Breast epithelium (tissue), 3 donors: Measurements from ENCODE around the gene ASZ1.
"Not testable (repeated sequence)": the region's sequence is repeated elsewhere in the genome, so short reads cannot be mapped to it uniquely, and the experiment has no call there.

Experiments
- CTCF ChIP-seq, 3 donors: fragments of 450-650 bp; IDR thresholded peaks; one replicate each; pipeline ENCODE4 v1.5.1; 2016 to 2017; ENCODE audit warnings: antibody characterized with exemption in 3 of 3, mild to moderate bottlenecking in 3 of 3, moderate library complexity in 3 of 3
- POLR2AphosphoS5 ChIP-seq, 3 donors: sonication (generic); formaldehyde crosslinking; IDR thresholded peaks; one replicate each; pipeline ENCODE4 v1.6.1; 2017; ENCODE audit warnings: antibody characterized with exemption in 3 of 3

GRCh38 chr7:117414591-117414990 lies 12.7 kb downstream of the ASZ1 start:
- not testable (repeated sequence) for TF ChIP-seq CTCF, POLR2AphosphoS5 (IDR thresholded peaks at IDR 0.05)
